22Rv1 (cell line): Measurements from ENCODE around the gene HEBP2.

Source experiments
- ZFX ChIP-seq: fragments of 450-650 bp; IDR thresholded peaks from 2 replicates; pipeline ENCODE4 v1.6.1; 2017; ENCODE audit warnings: antibody characterized with exemption, borderline replicate concordance
- TF ChIP-seq, protein P1 (sequence below): fragments of 450-650 bp; IDR thresholded peaks from 2 replicates; pipeline ENCODE4 v1.5.1; 2017; ENCODE audit warnings: mild to moderate bottlenecking

DNA sequence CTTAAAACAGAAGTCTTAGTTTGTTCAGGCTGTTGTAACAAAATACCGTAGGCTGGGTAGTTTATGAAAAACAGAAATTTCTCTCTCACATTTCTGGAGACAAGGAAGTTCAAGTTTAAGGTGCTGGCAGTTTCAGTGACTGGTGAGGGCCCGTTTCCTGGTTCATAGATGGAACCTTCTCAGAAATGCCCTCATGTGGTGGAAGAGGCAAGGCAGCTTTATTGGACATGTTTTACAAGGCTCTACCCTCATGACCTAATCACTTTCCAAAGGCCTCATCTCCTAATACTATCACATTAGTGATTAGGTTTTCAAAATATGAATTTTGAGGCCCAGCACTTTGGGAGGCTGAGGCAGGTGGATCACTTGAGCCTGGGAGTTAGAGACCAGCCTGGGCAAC lies 2.4 kb downstream of the HEBP2 start:
- TF ChIP-seq, protein P1, sequence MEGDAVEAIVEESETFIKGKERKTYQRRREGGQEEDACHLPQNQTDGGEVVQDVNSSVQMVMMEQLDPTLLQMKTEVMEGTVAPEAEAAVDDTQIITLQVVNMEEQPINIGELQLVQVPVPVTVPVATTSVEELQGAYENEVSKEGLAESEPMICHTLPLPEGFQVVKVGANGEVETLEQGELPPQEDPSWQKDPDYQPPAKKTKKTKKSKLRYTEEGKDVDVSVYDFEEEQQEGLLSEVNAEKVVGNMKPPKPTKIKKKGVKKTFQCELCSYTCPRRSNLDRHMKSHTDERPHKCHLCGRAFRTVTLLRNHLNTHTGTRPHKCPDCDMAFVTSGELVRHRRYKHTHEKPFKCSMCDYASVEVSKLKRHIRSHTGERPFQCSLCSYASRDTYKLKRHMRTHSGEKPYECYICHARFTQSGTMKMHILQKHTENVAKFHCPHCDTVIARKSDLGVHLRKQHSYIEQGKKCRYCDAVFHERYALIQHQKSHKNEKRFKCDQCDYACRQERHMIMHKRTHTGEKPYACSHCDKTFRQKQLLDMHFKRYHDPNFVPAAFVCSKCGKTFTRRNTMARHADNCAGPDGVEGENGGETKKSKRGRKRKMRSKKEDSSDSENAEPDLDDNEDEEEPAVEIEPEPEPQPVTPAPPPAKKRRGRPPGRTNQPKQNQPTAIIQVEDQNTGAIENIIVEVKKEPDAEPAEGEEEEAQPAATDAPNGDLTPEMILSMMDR: no peak
- TF ChIP-seq ZFX: no peak
